Erythroblast (primary cell): ENCODE data around the gene IFIT3.

Experiments used
- GATA1 ChIP-seq: IDR thresholded peaks from 2 replicates; pipeline ENCODE4 v1.6.1; 2011; ENCODE audit warnings: low read depth, mild to moderate bottlenecking, control low read depth, low read length, moderate library complexity
- POLR2A ChIP-seq: IDR thresholded peaks from 2 replicates; pipeline ENCODE4 v1.6.1; 2011; ENCODE audit warnings: mild to moderate bottlenecking, low read length

DNA sequence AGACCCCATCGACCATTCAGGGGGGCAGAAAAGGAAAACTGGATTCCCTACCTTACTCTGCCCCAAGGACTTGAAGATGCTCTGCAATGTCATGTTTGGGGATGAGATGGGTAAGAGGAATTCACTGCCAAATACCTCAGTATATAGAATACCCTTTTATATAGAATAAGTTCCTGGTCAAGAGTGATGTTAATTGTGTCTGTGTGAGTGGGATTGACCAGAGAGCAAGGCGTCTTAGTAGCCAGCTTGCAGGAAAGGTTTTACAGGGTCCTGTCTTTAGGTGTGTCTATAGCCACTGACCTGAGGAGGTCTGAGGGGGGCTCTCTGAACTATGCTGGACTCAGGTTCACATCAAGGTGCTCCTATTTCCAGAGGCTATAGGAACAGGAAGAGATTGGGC is 1.4 kb downstream of the IFIT3 start:
- TF ChIP-seq POLR2A = no peak
- TF ChIP-seq GATA1 = no peak
